ENCODE measurements around the gene KIF17.
A peak's percentile ranks its signal among the peaks of the same experiment; 100 is the strongest.
"Not testable (repeated sequence)": the region's sequence is repeated elsewhere in the genome, so short reads cannot be mapped to it uniquely, and the experiment has no call there.

Gene KIF17

GRCh38 chr1:20727746-20728316 lies 10.0 kb upstream of the KIF17 start:
- peak; percentile 66 for DNase-seq (ENCODE audit: low spot score)

- DNase-seq (ENCODE audit: low spot score): no peak
These were observed 9.3 kb upstream of the KIF17 start for GRCh38 chr1:20726932-20727745.

DNA sequence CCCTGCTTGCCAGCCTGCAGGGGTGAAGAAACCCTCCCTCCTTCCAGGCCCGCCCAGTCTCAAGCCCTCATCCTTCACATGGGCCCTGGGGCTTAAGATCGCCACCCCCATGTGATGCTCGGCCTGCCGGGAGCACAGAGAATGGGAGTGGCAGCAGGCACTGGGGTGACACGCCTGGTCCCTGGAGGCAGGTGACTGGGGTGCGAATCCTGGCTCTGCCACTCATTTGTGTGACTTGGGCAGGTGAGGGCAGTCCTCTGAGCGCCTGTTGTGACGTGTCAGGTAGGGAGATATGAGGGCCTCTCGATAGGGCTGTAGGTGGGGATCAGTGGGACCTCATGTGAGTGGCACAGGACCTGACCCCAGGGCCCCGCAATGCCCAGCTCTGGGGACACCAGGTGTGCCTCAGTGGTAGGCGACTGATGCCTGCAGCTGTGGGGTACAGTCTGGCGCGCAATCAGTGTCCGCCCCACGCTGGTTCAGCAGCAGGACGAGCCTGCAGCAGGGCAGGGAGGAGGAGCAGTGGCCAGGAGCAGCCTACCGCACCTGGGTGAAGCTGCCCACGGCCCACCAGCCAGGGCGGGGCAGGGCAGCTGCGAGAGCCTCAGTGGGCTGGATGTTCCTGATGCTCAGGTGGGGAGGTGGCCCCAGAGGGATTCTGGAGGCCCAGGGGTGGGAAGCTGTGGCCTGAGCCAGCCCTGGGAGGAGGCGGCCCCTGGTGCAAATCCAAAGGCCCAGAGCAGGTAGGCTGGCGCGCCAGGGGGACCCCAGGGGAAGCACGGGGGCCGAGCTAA lies 8.5 kb upstream of the KIF17 start:
- DNase-seq (ENCODE audit: low spot score): no peak

DNA sequence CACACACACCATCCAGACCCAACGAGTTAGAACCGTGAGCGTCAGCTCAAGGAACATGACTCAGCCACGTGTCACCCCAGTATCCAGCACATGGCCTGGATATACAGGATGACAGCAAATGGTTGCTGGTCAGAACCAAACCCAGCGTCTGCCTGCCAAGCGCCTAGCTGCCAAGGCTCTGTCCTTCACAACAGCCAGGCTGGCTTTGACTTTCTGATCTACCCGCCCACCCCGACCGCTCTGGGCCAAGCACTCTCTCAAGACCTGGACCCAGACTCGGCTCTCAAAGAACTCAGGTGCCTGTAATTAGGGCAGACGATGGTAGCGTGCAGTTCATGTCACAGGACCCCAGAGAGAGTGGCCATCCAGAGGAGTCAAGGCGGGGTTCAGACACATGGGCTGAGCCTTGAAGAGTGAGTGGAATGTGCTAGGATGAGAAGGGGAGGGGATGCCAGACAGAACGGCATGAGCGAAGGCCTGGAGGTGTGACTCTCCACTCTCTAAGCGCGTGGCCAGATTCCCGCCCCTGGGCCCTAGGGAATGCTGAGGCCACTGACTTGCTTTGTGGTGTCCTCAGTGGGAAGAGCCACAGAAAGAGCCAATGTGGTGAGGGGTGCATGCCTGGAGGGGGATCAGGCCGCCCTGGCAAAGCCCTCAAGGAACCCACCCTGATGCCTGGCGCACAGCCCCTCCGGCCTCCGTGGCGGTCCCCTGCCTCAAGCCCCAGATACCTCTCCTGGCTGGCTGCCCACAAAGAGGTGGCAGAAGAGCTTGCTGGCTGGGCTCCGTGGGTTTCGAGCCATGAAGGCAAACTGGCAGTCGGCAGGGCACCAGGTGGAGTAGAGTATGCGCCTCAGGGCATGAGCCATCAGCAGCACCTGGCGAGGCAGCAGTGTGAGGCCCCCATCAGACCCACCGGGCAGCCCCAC lies 7.6 kb upstream of the KIF17 start:
- no peak for DNase-seq (ENCODE audit: low spot score)

- DNase-seq (ENCODE audit: low spot score): no peak
These were observed 6.8 kb upstream of the KIF17 start for GRCh38 chr1:20724364-20725188.

GRCh38 chr1:20723537-20724363 lies 5.9 kb upstream of the KIF17 start:
- DNase-seq (ENCODE audit: low spot score): no peak

GRCh38 chr1:20723159-20723536 lies 5.3 kb upstream of the KIF17 start:
- DNase-seq (ENCODE audit: low spot score): no peak

DNA sequence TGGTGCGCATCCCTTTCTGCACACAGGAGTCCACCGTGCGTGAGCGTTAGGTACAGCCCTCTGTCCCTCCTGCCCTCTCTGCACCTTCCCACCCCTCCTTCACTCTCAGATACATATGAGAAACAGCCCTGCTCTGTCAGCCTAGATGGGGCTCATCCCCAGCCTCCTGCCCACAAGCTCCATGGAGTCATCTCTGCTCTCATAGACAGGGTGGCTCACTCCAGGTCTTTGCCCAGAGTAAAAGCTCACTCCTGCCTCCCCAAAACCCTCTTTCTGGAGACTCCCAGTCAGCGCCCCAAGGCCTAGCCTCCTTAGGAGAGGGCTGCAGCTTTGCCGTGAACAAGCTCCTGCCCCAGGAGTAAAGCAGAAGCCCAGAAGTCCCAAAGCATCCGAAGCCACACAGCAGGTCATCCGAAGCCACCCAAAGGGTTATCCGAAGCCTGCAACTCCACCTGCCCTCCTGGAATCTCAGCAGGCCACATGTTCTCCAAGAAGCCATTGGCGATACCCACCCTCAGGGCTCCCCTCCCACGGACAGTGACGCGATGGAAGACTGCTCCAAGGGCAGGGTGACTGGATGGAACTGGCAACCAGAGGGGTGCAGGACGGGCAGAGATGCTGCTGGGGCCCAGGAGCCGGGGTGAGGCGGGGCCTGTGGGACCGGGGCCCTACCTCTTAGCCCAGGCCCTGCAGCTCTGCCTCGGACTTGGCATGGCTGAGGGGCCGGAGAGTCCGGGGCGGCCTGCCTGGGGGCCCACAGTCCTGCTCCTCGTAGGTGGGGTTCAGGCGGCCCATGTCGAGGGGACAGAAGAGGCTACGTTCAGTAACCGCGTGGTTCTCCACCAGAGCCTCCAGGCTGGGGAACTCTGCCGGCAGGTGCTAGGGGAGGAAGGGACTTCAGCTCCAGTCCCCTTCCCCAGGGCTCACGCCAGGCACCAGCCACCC lies 3.6 kb upstream of the KIF17 start:
- DNase-seq (ENCODE audit: low spot score): no peak

GRCh38 chr1:20720631-20721091 lies 2.9 kb upstream of the KIF17 start:
- DNase-seq (ENCODE audit: low spot score): no peak

- no peak for DNase-seq (ENCODE audit: low spot score)
These were observed 2.2 kb upstream of the KIF17 start for GRCh38 chr1:20719871-20720620.

DNA sequence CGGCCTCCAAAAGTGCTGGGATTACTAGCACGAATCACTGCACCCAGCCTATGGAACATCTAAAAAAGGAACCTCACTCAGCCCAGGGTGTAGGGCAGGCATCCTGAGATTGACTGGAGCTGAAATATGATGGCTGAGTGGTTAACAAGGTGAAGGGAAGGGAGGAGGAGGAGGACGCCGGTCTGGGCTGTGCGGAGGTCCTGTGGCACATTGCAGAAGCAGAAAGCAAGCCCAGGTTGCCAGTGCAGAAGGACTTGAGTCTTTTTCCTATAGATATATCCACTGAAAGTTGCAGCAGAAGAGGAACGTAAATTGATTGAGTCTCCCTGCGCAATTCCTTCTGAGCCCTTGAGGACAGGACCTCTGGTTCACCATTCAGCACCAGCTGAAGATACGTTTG lies 1.5 kb upstream of the KIF17 start:
- no peak for DNase-seq (ENCODE audit: low spot score)

DNA sequence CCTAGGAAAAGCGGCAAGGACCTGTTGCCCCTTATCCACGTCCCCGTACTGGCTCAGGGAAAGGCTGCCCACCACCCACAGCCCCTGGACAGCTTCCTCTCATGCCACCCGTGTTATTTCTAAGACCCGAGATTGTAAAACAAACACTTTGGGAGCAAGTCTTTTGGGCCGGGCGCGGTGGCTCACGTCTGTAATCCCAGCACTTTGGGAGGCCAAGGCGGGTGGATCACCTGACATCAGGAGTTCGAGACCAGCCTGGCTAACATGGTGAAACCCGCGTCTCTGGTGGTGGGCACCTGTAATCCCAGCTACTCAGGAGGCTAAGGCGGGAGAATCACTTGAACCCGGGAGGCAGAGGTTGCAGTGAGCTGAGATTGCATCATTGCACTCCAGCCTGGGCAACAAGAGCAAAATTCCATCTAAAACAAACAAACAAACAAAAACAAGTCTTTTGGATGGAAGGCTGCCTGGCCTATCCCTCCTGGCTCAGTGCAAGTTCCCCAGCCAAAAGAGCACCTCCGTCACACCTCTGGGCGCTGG lies 606 bp upstream of the KIF17 start:
- not testable (repeated sequence) for DNase-seq (ENCODE audit: low spot score)

- DNase-seq (ENCODE audit: low spot score): no peak
These were observed 1.6 kb downstream of the KIF17 start for GRCh38 chr1:20716232-20716631.

DNA sequence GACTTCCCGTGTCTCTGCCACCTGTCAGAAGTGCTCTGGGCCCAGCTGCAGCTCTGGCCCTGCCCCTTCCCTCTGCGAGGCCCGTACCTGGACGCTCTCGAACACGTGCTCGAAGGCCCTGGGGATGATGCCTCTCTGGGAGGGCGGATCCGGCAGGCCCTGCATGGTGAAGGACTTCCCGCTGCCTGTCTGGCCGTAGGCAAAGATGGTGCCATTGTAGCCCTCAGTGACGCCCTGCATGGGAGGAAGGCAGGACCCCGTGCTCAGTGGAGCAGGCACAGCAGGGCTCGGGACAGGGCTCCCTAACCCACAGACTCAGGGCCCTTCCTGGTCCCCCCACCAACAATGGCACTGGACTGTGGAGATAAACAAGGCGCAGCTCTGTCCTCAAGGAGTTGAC lies 2.4 kb downstream of the KIF17 start:
- no peak for DNase-seq (ENCODE audit: low spot score)

DNA sequence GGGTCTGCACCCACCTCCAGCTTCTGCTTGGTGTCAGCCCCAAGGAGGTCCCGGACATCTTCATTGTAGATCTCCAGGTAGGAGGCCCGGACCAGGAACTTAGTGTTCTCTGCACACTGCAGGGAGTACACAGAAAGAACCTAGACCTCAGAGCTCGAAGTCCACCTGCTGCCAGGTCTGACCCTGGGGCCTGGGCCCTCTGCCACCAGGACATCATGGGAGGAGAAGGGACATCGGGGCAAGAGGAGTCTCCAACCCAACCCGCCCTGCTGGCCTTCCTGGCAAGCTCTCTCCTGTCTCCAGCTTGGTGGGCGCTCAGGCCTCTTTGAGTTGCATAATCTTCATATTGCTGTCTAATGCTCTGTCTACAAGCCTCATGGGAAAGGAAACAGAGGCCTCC lies 4.4 kb downstream of the KIF17 start:
- DNase-seq (ENCODE audit: low spot score): no peak

GRCh38 chr1:20712215-20712577 lies 5.6 kb downstream of the KIF17 start:
- DNase-seq (ENCODE audit: low spot score): no peak

GRCh38 chr1:20711285-20712214 lies 6.3 kb downstream of the KIF17 start:
- DNase-seq (ENCODE audit: low spot score): no peak
